ENCODE results near the gene ITGA8.
"Not testable (repeated sequence)": the region's sequence is repeated elsewhere in the genome, so short reads cannot be mapped to it uniquely, and the experiment has no call there.

The ITGA8 gene

GRCh38 chr10:15483215-15484075 lies 236.3 kb downstream of the ITGA8 start:
- no peaks in the 10 kb centered on the region for H3K36me3 ChIP-seq (ENCODE audit: control insufficient read depth, insufficient read depth, low read length)
- DNase-seq, result no peak
- no peaks in the 10 kb centered on the region for H3K4me1 ChIP-seq (ENCODE audit: control insufficient read depth, insufficient read depth, low read length, poor library complexity, severe bottlenecking)
- H3K27me3 ChIP-seq (replicated peaks; ENCODE audit: control insufficient read depth, insufficient read depth, low read length, poor library complexity, severe bottlenecking), result peaks cover 5% of the 10 kb centered on the region
- H3K4me3 ChIP-seq (ENCODE audit: insufficient read depth, low read depth, low read length, poor library complexity, severe bottlenecking), result no peak overlapping the region
- H3K9me3 ChIP-seq (ENCODE audit: control insufficient read depth, low read length), result no peaks in the 10 kb centered on the region
- no peak overlapping the region for H3K27ac ChIP-seq (ENCODE audit: insufficient read depth, low read length, poor library complexity, severe bottlenecking)

GRCh38 chr10:15482156-15482555 lies 237.6 kb downstream of the ITGA8 start:
- Histone ChIP-seq H3K9me3 (ENCODE audit: control insufficient read depth, low read length) (no peaks in the 10 kb centered on the region), H3K27me3 (replicated peaks; ENCODE audit: control insufficient read depth, insufficient read depth, low read length, poor library complexity, severe bottlenecking) (peaks cover 5% of the 10 kb centered on the region), H3K27ac (ENCODE audit: insufficient read depth, low read length, poor library complexity, severe bottlenecking) (no peak overlapping the region), H3K4me1 (ENCODE audit: control insufficient read depth, insufficient read depth, low read length, poor library complexity, severe bottlenecking) (no peaks in the 10 kb centered on the region), H3K4me3 (ENCODE audit: insufficient read depth, low read depth, low read length, poor library complexity, severe bottlenecking) (no peak overlapping the region), H3K36me3 (ENCODE audit: control insufficient read depth, insufficient read depth, low read length) (no peaks in the 10 kb centered on the region)
- no peak for DNase-seq

GRCh38 chr10:15478950-15479349 lies 240.8 kb downstream of the ITGA8 start:
- Histone ChIP-seq H3K36me3 (ENCODE audit: control insufficient read depth, insufficient read depth, low read length) (no peaks in the 10 kb centered on the region), H3K27ac (ENCODE audit: insufficient read depth, low read length, poor library complexity, severe bottlenecking) (no peak overlapping the region), H3K4me1 (ENCODE audit: control insufficient read depth, insufficient read depth, low read length, poor library complexity, severe bottlenecking) (no peaks in the 10 kb centered on the region), H3K27me3 (replicated peaks; ENCODE audit: control insufficient read depth, insufficient read depth, low read length, poor library complexity, severe bottlenecking) (peaks cover 5% of the 10 kb centered on the region), H3K9me3 (ENCODE audit: control insufficient read depth, low read length) (no peaks in the 10 kb centered on the region), H3K4me3 (ENCODE audit: insufficient read depth, low read depth, low read length, poor library complexity, severe bottlenecking) (no peak overlapping the region)
- no peak for DNase-seq

- no peak overlapping the region for H3K4me3 ChIP-seq (ENCODE audit: insufficient read depth, low read depth, low read length, poor library complexity, severe bottlenecking)
- no peaks in the 10 kb centered on the region for H3K9me3 ChIP-seq (ENCODE audit: control insufficient read depth, low read length)
- H3K27me3 ChIP-seq (replicated peaks; ENCODE audit: control insufficient read depth, insufficient read depth, low read length, poor library complexity, severe bottlenecking), result peaks cover 5% of the 10 kb centered on the region
- no peak for DNase-seq
- no peaks in the 10 kb centered on the region for H3K36me3 ChIP-seq (ENCODE audit: control insufficient read depth, insufficient read depth, low read length)
- no peaks in the 10 kb centered on the region for H3K4me1 ChIP-seq (ENCODE audit: control insufficient read depth, insufficient read depth, low read length, poor library complexity, severe bottlenecking)
- H3K27ac ChIP-seq (ENCODE audit: insufficient read depth, low read length, poor library complexity, severe bottlenecking), result no peak overlapping the region
These were observed 241.3 kb downstream of the ITGA8 start for GRCh38 chr10:15478429-15478828.

GRCh38 chr10:15476337-15476736 lies 243.4 kb downstream of the ITGA8 start:
- no peak for DNase-seq
- H3K4me3 ChIP-seq (ENCODE audit: insufficient read depth, low read depth, low read length, poor library complexity, severe bottlenecking), result no peak overlapping the region
- no peaks in the 10 kb centered on the region for H3K4me1 ChIP-seq (ENCODE audit: control insufficient read depth, insufficient read depth, low read length, poor library complexity, severe bottlenecking)
- no peaks in the 10 kb centered on the region for H3K9me3 ChIP-seq (ENCODE audit: control insufficient read depth, low read length)
- no peak overlapping the region for H3K27ac ChIP-seq (ENCODE audit: insufficient read depth, low read length, poor library complexity, severe bottlenecking)
- no peaks in the 10 kb centered on the region for H3K36me3 ChIP-seq (ENCODE audit: control insufficient read depth, insufficient read depth, low read length)
- peaks cover 5% of the 10 kb centered on the region for H3K27me3 ChIP-seq (replicated peaks; ENCODE audit: control insufficient read depth, insufficient read depth, low read length, poor library complexity, severe bottlenecking)

GRCh38 chr10:15475439-15475838 lies 244.3 kb downstream of the ITGA8 start:
- not testable (repeated sequence) for H3K27me3 ChIP-seq (replicated peaks; ENCODE audit: control insufficient read depth, insufficient read depth, low read length, poor library complexity, severe bottlenecking); H3K36me3 ChIP-seq (ENCODE audit: control insufficient read depth, insufficient read depth, low read length); DNase-seq

GRCh38 chr10:15474671-15475070 lies 245.1 kb downstream of the ITGA8 start:
- H3K27ac ChIP-seq (ENCODE audit: insufficient read depth, low read length, poor library complexity, severe bottlenecking), result no peak overlapping the region
- H3K36me3 ChIP-seq (ENCODE audit: control insufficient read depth, insufficient read depth, low read length), result no peaks in the 10 kb centered on the region
- no peaks in the 10 kb centered on the region for H3K4me1 ChIP-seq (ENCODE audit: control insufficient read depth, insufficient read depth, low read length, poor library complexity, severe bottlenecking)
- DNase-seq, result no peak
- no peaks in the 10 kb centered on the region for H3K9me3 ChIP-seq (ENCODE audit: control insufficient read depth, low read length)
- no peak overlapping the region for H3K4me3 ChIP-seq (ENCODE audit: insufficient read depth, low read depth, low read length, poor library complexity, severe bottlenecking)
- H3K27me3 ChIP-seq (replicated peaks; ENCODE audit: control insufficient read depth, insufficient read depth, low read length, poor library complexity, severe bottlenecking), result peaks cover 5% of the 10 kb centered on the region

More at GRCh38 chr10:15475439-15475838, 244.3 kb downstream of the ITGA8 start:
- H3K9me3 ChIP-seq (ENCODE audit: control insufficient read depth, low read length); H3K4me3 ChIP-seq (ENCODE audit: insufficient read depth, low read depth, low read length, poor library complexity, severe bottlenecking); H3K27ac ChIP-seq (ENCODE audit: insufficient read depth, low read length, poor library complexity, severe bottlenecking); H3K4me1 ChIP-seq (ENCODE audit: control insufficient read depth, insufficient read depth, low read length, poor library complexity, severe bottlenecking): not testable (repeated sequence)

- Histone ChIP-seq H3K27me3 (replicated peaks; ENCODE audit: control insufficient read depth, insufficient read depth, low read length, poor library complexity, severe bottlenecking) (peaks cover 5% of the 10 kb centered on the region), H3K36me3 (ENCODE audit: control insufficient read depth, insufficient read depth, low read length) (no peaks in the 10 kb centered on the region), H3K4me3 (ENCODE audit: insufficient read depth, low read depth, low read length, poor library complexity, severe bottlenecking) (no peak overlapping the region), H3K27ac (ENCODE audit: insufficient read depth, low read length, poor library complexity, severe bottlenecking) (no peak overlapping the region), H3K4me1 (ENCODE audit: control insufficient read depth, insufficient read depth, low read length, poor library complexity, severe bottlenecking) (no peaks in the 10 kb centered on the region), H3K9me3 (ENCODE audit: control insufficient read depth, low read length) (no peaks in the 10 kb centered on the region)
- no peak for DNase-seq
These were observed 246.3 kb downstream of the ITGA8 start for GRCh38 chr10:15473396-15473767.

GRCh38 chr10:15472431-15473395 lies 247.0 kb downstream of the ITGA8 start:
- no peak for DNase-seq
- H3K9me3 ChIP-seq (ENCODE audit: control insufficient read depth, low read length), result no peaks in the 10 kb centered on the region
- no peaks in the 10 kb centered on the region for H3K4me1 ChIP-seq (ENCODE audit: control insufficient read depth, insufficient read depth, low read length, poor library complexity, severe bottlenecking)
- no peaks in the 10 kb centered on the region for H3K36me3 ChIP-seq (ENCODE audit: control insufficient read depth, insufficient read depth, low read length)
- peaks cover 5% of the 10 kb centered on the region for H3K27me3 ChIP-seq (replicated peaks; ENCODE audit: control insufficient read depth, insufficient read depth, low read length, poor library complexity, severe bottlenecking)
- H3K4me3 ChIP-seq (ENCODE audit: insufficient read depth, low read depth, low read length, poor library complexity, severe bottlenecking), result no peak overlapping the region
- no peak overlapping the region for H3K27ac ChIP-seq (ENCODE audit: insufficient read depth, low read length, poor library complexity, severe bottlenecking)

- Histone ChIP-seq H3K9me3 (ENCODE audit: control insufficient read depth, low read length) (no peaks in the 10 kb centered on the region), H3K4me1 (ENCODE audit: control insufficient read depth, insufficient read depth, low read length, poor library complexity, severe bottlenecking) (no peaks in the 10 kb centered on the region), H3K27me3 (replicated peaks; ENCODE audit: control insufficient read depth, insufficient read depth, low read length, poor library complexity, severe bottlenecking) (peaks cover 5% of the 10 kb centered on the region), H3K27ac (ENCODE audit: insufficient read depth, low read length, poor library complexity, severe bottlenecking) (no peak overlapping the region), H3K4me3 (ENCODE audit: insufficient read depth, low read depth, low read length, poor library complexity, severe bottlenecking) (no peak overlapping the region), H3K36me3 (ENCODE audit: control insufficient read depth, insufficient read depth, low read length) (no peaks in the 10 kb centered on the region)
- no peak for DNase-seq
These were observed 247.7 kb downstream of the ITGA8 start for GRCh38 chr10:15472008-15472407.
